Type B pancreatic cell (in vitro differentiated cells): ENCODE measurements around the gene CAPN11. TPM values are rescaled to one million over a fixed set of nuclear protein-coding genes. Genes with fewer than 3 reads are reported as not detected.
"Not testable (repeated sequence)": the region's sequence is repeated elsewhere in the genome, so short reads cannot be mapped to it uniquely, and the experiment has no call there.

Experiments
- DNase-seq: peaks from one replicate; pipeline ENCODE4 v3.0.0; 2021; ENCODE audit warnings: mixed read lengths; ENCODE audit not compliant: unreplicated experiment; ENCODE audit errors: extremely low spot score
- H3K27ac Mint-ChIP-seq: 2 replicates; pipeline ENCODE4 v1.8.0; 2021; ENCODE audit warnings: mild to moderate bottlenecking, mixed read lengths
- H3K27me3 Mint-ChIP-seq: 2 replicates; pipeline ENCODE4 v1.8.0; 2021; ENCODE audit warnings: mixed read lengths
- H3K36me3 Mint-ChIP-seq: 2 replicates; pipeline ENCODE4 v1.8.0; 2021; ENCODE audit warnings: mixed read lengths
- H3K4me1 Mint-ChIP-seq: one replicate; pipeline ENCODE4 v1.8.0; 2021; ENCODE audit warnings: mixed read lengths; ENCODE audit not compliant: unreplicated experiment
- H3K4me3 Mint-ChIP-seq: 2 replicates; pipeline ENCODE4 v1.8.0; 2021; ENCODE audit warnings: mild to moderate bottlenecking, mixed read lengths
- H3K9me3 Mint-ChIP-seq: 2 replicates; pipeline ENCODE4 v1.8.0; 2021; ENCODE audit warnings: mixed read lengths
- CTCF ChIP-seq: fragments of 200-600 bp; sonication (generic); conservative IDR thresholded peaks from 2 replicates; pipeline ENCODE4 v1.5.0; 2021; ENCODE audit warnings: antibody characterized with exemption, mild to moderate bottlenecking
- total RNA-seq: library from RNA; stranded (reverse); gene quantifications from 2 replicates; pipeline ENCODE4 v1.2.1, GENCODE V29; 2021; ENCODE audit warnings: low replicate concordance

Gene CAPN11
- total RNA-seq, 1 donor from 2014 or later: not detected

DNA sequence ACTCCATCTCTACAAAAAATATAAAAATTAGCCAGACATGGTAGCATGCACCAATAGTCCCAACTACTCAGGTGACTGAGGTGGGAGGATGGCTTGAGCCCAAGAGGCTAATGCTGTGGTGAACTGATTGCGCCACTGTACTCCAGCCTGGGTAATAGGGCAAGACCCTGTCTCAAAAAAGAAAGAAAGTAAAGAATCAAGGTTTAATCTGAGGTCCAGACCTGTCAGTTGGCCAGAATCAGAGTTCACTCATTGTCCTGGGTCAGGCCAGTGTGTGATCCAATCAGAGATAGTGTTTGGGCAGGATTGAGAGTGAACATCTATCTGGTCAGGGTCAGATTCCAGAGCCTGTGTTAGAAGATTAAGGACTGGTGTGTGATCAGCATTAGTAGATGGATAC is 15.8 kb upstream of the CAPN11 start:
- no peaks in the 10 kb centered on the region for H3K27me3 Mint-ChIP-seq
- TF ChIP-seq CTCF: no peak
- DNase-seq: no peak
- peaks cover 28% of the 10 kb centered on the region for H3K36me3 Mint-ChIP-seq
- H3K4me1 Mint-ChIP-seq: no peaks in the 10 kb centered on the region
- H3K9me3 Mint-ChIP-seq: no peaks in the 10 kb centered on the region
- no peak overlapping the region for H3K27ac Mint-ChIP-seq
- no peak overlapping the region for H3K4me3 Mint-ChIP-seq

- no peaks in the 10 kb centered on the region for H3K27me3 Mint-ChIP-seq
Observed at GRCh38 chr6:44143731-44144130, 14.9 kb upstream of the CAPN11 start.

GRCh38 chr6:44144536-44144935 is 14.1 kb upstream of the CAPN11 start:
- DNase-seq, H3K9me3 Mint-ChIP-seq, H3K4me1 Mint-ChIP-seq, H3K4me3 Mint-ChIP-seq, H3K27ac Mint-ChIP-seq, H3K27me3 Mint-ChIP-seq: not testable (repeated sequence)
- H3K36me3 Mint-ChIP-seq: peaks cover 36% of the 10 kb centered on the region

More at GRCh38 chr6:44143731-44144130, 14.9 kb upstream of the CAPN11 start:
- no peaks in the 10 kb centered on the region for H3K4me1 Mint-ChIP-seq
- no peak overlapping the region for H3K4me3 Mint-ChIP-seq
- no peak for TF ChIP-seq CTCF
- H3K36me3 Mint-ChIP-seq: peaks cover 30% of the 10 kb centered on the region
- no peak for DNase-seq
- no peaks in the 10 kb centered on the region for H3K9me3 Mint-ChIP-seq
- no peak overlapping the region for H3K27ac Mint-ChIP-seq

DNA sequence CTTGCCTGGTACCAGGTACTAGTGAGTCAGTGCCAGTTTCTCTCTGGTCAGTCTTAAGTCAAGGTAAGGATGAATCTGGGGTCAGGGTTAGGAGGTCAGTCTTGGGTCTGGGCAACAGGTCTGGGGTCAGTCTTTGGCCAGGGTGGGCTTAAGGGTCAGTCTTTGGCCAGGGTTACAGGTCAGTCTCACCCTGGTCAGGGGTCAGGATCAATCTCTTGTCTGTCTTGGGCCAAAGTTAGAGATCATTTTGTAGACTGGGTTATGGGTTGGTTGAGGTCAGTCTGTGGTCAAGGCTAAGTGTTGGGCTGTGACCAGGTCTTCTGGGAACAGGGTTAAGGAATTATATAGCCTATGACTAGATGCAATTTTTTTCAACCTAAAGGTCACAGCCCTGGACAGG is 12.8 kb upstream of the CAPN11 start:
- Mint-ChIP-seq H3K4me1 (no peaks in the 10 kb centered on the region), H3K9me3 (no peaks in the 10 kb centered on the region), H3K36me3 (peaks cover 32% of the 10 kb centered on the region)

GRCh38 chr6:44146685-44147084 is 11.9 kb upstream of the CAPN11 start:
- Mint-ChIP-seq H3K4me3 (no peak overlapping the region), H3K36me3 (peaks cover 29% of the 10 kb centered on the region), H3K9me3 (no peaks in the 10 kb centered on the region), H3K4me1 (no peaks in the 10 kb centered on the region), H3K27me3 (no peaks in the 10 kb centered on the region), H3K27ac (no peak overlapping the region)
- TF ChIP-seq CTCF: no peak
- no peak for DNase-seq

More for the DNA sequence above, 12.8 kb upstream of the CAPN11 start:
- no peak for TF ChIP-seq CTCF
- no peak overlapping the region for H3K27ac Mint-ChIP-seq
- DNase-seq: no peak
- H3K4me3 Mint-ChIP-seq: no peak overlapping the region
- no peaks in the 10 kb centered on the region for H3K27me3 Mint-ChIP-seq

DNA sequence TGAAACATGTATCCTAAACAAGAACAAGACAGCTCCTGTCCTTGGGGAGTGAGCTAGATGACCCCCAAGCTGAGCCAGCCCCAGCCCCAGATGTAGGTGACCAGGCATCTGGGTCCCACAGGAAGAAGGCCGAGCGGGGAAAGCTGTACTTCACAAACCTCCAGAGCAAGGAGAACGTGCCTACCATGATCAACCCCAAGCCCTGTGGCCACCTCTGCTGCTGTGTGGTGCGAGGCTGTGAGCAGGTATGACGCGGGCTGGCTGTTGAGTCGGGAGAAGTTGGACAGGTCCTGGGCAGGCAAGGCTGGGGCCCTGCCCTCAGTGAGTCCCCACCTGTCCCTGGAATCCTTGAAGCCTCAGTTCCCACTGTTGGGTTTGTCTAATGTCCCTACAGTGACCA is 11.4 kb upstream of the CAPN11 start:
- Mint-ChIP-seq H3K4me1 (no peaks in the 10 kb centered on the region), H3K4me3 (no peak overlapping the region)

More for the DNA sequence above, 11.4 kb upstream of the CAPN11 start:
- no peak for TF ChIP-seq CTCF
- no peaks in the 10 kb centered on the region for H3K27me3 Mint-ChIP-seq
- peaks cover 29% of the 10 kb centered on the region for H3K36me3 Mint-ChIP-seq
- no peaks in the 10 kb centered on the region for H3K9me3 Mint-ChIP-seq
- H3K27ac Mint-ChIP-seq: no peak overlapping the region
- no peak for DNase-seq
